ENCODE data around the gene TXNDC8.
A peak's percentile ranks its signal among the peaks of the same experiment; 100 is the strongest.

TXNDC8 gene

DNA sequence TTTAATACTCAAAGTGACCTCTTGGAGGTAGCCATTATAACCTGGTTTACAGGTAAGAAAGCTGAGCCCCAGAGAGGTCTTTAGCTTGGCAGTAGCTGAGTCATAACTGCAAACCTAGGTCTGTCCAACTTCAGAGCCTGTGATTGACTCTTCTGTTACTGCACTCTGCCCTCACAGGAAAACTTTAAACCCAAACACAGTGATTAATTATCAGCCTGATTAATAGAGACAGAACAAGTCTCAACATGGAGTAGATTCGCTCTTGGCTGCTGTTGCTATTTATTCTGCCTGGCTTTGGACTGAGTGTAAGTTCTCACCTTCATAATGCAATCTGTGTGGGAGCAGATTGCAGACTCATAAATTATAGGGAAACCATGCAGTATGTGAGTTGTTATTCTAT, 53.9 kb downstream of the TXNDC8 start:
- DNase-seq (ENCODE audit: insufficient read length, low spot score) (no peak), FAIRE-seq (no peak)

DNA sequence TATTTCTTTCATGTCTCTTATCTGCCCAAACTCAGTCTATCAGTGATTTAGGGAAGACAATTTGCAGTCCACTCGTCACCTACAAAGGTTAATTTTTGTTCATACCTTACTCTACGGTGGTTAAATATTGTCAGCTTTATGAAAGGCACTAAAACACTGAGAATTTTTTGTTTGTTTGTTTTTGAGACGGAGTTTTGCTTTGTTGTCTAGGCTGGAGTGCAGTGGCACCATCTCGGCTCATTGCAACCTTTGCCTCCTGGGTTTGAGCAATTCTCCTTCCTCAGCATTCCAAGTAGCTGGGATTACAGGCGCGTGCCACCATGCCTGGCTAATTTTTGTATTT, 55.0 kb downstream of the TXNDC8 start:
- no peak for DNase-seq (ENCODE audit: insufficient read length, low spot score)
- FAIRE-seq = no peak

DNA sequence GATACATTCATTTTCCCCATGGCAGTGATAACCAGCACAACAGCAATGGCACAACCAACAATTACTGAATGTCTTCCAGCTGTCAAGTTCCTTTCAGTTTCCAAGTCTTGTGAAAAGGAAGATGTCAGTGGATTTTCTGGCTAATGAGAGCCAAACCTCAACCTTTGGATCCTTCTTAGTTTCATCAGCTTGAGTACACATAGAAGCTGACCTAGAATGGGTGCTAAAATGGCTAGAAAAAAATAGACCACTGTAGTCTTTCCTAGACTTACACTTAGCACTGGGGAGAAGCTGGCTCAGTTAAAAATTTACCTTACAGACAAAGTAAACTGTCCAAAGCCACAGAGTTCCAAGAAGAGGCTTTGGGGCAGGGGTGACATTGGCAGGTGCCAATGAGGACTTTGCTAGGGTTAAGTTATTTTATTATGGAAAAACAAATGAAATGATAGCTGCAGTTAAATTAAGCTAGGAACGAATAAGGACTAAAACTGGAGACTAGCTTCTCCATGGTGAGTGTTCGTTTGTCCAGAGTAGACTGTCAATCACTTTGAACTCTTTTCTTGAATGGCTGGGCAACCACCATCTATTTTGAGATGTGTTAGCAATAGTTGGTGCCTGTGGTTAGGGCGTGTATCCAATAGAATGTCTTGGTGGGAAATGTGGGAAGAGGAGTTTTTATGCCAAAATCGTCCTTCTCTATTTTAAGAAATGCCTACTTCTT, 55.5 kb downstream of the TXNDC8 start:
- no peak for FAIRE-seq
- DNase-seq (ENCODE audit: insufficient read length, low spot score) = no peak

DNA sequence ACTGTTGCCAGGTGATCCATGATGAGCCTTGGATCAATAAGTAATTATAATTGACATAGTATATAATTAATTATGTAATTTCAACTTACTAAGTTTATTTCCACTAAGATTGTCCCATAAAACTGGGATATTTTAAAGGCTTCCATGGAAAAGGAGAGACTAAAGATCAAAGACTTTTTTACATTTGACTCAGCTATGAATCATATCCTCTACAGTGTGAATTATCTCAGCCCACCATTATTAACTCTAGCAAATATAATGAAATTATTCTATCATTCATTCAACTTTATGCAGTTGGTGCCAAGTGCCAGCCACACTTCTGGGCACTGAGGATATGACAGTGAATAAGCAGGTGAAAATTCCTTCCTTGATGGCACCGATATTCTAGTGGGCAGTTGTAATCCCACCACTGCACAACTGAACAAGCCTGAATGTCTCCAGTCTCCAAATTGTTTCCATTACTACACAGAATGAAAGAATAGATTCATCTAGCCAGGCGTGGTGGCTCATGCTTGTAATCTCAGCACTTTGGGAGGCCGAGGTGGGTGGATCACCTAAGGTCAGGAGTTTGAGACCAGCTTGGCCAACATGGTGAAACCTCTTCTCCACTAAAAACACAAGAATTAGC, 59.5 kb downstream of the TXNDC8 start:
- DNase-seq (ENCODE audit: insufficient read length, low spot score) (no peak), FAIRE-seq (no peak)

DNA sequence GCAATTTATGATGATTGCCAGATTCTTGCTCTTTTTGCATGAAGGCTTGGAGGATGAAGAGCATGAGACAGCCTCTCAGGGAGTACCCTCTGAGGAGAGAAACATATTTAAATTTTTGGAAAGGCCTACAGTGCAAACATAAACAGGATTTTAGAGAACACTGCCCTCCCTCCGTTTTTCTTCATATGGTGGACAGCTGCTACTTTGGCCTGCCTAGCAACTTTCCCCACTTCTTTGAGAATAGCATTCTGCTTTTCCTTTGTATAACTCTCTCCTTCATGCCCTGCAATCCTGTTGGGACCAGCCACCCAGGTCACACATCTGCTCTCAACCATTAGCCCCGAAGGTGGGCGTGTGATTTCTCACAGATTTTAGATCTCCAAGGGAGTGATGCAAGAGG, 60.9 kb downstream of the TXNDC8 start:
- DNase-seq (ENCODE audit: insufficient read length, low spot score) (no peak), FAIRE-seq (no peak)

DNA sequence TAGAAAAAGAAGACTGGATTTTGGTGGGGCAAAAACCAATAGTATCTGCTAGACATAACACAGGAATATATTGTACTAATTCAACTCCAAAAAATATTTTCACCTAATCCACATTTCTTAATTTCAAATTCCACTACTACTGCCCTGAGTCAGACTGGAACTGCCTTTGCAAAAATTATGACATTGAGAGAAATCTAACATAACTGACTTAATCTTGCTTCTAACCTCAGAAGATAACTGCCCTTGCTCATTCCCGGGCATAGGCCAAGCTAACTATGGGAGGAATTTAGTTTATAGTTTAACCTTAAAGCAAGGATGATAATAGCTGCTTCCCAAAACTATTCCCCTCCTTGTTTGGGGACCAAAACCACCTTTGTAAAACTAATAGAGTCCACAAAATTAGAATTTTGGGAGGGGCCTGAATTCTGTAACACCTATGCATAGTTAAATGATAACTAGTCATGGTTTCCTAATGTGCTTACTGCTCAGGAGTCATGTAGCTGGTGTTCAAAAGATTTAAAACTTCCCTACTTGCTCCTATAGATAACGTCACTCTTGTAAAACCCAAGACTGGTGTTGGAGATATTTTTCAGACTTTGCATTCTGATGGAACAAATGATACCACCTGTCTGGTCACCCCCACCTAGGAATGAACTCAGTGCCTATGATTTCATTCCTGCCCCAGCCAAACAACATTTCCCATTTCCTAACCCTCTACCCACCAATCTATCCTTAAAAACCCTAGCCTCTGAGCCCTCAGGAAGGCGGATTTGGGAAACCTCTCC, 67.3 kb downstream of the TXNDC8 start:
- DNase-seq (ENCODE audit: insufficient read length, low spot score) (no peak), FAIRE-seq (no peak)

DNA sequence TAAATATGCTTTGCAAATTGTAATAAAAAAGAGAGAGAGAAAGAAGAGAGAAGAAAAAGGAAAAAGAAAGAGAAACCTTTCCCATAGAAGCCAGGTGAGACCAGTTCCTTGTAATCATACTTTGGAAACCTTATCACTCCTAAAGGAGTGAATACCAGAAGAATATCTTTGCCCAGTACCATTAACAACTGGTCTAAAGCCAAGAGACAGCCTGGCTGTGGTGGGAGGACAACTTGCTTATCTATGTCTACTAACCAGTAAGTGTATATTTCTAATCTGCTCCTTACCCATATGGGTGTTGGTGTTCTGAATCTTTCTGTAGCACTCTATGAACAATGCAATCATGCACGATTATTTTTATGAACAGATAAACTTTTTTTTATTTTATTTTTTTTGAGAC, 70.9 kb downstream of the TXNDC8 start:
- DNase-seq (ENCODE audit: insufficient read length, low spot score) (no peak), FAIRE-seq (no peak)

DNA sequence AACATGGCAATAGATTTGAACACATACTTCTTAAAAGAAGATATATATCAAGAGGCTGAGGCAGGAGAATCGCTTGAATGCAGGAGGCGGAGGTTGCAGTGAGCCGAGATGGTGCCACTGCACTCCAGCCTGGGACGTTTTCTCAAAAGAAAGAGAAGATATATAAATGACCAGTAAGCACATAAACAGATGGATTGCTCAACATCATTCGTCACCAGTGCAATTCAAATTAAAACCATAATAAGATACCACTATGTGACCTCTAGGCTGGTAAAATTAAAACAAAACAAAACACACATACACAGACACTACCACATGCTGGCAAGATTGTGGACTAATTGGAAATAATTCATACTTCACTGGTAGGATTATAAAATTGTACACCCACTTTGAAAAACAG, 76.0 kb downstream of the TXNDC8 start:
- DNase-seq (ENCODE audit: insufficient read length, low spot score) (no peak), FAIRE-seq (no peak)

DNA sequence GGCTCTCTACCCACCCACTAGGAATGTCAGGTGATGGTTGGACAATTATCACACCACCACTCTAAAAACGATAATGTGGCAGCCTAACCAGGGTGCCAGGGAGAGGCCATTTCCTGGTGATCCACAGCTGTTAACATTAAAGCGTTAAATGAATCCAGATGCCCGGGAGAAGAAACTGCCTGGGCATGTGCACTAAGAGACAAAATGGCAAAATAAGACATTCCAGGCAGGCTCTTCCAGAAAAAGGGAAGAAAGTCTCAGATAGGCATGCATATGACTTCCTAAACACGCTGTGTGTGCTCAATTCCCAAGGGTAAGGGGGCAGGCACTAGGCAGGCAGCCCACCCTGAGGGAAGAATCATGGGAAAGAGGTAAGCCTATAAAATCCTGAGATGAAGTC, 76.8 kb downstream of the TXNDC8 start:
- DNase-seq (ENCODE audit: insufficient read length, low spot score) (no peak), FAIRE-seq (no peak)

DNA sequence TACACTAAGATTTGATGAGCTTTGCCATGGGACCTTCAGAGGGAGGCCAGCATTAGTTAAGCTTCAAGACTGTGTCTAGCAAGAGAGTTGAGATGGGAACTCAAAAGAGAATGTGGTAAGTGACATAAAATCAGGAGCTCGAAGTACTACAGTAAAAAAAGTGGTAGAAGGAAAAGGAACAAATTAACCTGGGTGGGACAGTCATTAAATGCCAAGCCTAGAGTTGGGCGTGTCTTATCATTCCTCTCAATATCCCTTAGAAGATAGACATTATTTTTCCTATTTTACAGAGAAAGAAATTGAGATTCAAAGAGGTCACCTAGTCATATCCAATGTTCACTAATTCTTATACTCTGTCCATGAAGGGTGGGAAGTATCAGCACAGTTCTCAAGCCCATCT, 78.1 kb downstream of the TXNDC8 start:
- DNase-seq (ENCODE audit: insufficient read length, low spot score) = no peak
- FAIRE-seq = no peak

DNA sequence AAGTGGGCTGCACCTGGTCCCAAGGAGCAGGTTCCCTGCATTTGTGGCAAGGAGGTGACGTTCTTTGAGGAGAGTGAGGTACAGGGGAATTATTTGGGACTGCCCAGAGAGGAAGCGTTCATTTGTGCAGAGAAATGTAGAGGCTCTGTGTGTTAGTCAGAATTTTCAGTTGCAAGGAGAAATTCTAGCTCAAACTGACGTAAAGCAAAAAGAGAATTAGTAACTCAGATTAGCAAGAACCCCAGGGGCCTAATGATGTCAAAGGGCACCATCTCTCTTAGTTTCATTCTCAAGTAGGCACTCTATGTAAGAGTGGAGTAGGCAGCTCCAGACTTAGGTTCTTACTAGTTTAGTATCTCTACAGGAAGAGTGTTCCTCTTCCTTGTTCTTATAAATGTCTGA, 79.0 kb downstream of the TXNDC8 start:
- DNase-seq (ENCODE audit: insufficient read length, low spot score) = no peak
- no peak for FAIRE-seq

DNA sequence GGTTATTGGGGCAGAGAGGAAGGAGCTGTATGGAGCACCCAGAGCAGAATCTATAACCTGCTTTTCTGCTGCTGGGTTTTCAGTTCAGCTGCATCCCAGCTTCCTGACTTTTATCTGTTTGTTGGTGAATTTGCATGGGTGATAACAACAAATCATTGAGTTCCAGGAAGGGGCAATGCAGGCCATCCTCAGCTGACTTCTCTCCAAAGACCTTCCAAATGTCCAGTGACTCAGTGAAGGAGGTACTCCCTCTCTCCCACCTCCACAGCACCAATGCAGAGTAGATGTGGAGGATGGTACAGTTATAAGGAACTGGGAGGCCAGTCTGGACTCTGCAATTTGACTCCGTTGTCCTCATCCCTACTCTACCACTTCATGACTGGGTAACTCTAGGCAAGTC, 79.7 kb downstream of the TXNDC8 start:
- no peak for DNase-seq (ENCODE audit: insufficient read length, low spot score)
- no peak for FAIRE-seq

DNA sequence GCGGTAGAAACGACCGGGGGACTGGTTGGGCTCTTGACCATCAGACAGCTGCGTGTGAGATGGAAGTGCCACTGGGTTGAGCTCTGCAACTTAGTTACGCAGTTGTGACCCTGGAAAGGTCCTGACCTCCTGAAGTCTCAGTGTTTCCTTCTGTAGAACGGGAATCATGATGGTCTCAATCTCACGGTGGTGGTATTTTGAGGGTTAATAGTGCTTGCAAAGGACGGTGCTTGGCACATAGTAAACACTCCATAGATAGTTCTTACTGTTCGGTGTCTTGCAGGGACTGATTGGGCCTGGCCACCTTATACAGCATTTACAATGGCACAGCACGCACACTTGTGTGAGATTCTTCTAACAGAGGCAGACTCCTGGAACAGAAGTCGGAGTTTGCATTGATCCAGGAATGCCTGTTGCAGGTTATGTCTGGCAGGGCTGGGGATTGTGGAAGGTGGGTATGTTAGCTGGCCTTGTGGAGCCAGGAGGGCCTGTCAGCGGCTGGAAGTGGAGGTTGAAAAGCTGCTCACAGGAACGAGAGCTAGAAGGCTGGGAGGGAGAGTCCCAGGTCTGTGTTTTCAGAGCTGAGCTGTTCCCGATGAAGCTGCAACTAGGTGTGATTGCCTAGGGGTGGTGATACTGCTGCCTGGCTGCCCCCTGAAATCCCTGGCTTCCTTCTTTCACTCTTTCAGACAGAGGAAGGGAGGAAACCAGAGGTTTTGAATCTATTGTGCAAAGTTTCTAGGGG, 80.4 kb downstream of the TXNDC8 start:
- FAIRE-seq (peak; percentile 84), DNase-seq (ENCODE audit: insufficient read length, low spot score) (no peak)

DNA sequence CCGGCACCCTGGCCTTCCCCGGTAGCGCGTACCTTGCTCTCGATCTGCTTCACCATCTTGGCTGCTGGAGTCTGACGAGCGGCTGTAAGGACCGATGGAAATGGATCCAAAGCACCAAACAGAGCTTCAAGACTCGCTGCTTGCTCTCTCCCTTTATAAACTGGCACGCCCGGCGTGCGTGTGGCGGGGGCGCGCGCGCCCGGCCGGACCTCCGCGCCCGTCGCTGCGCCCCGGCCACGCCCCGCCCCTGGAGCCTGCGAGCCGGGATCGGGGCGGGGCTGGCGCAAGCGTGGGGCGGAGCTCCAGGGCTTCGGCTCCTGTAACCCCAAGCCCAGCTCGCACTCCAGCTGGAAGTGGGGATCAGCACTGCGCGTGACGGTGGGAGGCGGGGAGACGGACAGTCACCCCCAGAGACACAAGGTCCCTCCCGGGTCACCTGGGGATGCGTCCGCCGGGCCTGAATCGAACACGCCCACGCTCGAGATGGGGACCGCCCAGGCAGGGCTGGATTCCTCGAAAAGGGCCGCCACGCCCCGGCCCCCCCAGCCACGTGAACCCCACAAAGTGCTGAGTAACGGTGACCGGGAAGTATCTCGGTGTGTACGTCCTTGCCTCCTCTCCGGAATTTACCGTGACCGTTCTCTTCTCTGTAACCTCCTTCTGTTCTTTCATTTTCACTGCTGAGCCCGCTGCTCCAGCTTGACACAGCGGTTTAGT, 81.1 kb downstream of the TXNDC8 start, which contains the start of gene TXN:
TSS of gene TXN (minus strand) at position 128 of the 717 bp plus-strand sequence. CDS start at position 56, 72 bp downstream.
- DNase-seq (ENCODE audit: insufficient read length, low spot score) (peak; percentile 67), FAIRE-seq (peak; percentile 4)

DNA sequence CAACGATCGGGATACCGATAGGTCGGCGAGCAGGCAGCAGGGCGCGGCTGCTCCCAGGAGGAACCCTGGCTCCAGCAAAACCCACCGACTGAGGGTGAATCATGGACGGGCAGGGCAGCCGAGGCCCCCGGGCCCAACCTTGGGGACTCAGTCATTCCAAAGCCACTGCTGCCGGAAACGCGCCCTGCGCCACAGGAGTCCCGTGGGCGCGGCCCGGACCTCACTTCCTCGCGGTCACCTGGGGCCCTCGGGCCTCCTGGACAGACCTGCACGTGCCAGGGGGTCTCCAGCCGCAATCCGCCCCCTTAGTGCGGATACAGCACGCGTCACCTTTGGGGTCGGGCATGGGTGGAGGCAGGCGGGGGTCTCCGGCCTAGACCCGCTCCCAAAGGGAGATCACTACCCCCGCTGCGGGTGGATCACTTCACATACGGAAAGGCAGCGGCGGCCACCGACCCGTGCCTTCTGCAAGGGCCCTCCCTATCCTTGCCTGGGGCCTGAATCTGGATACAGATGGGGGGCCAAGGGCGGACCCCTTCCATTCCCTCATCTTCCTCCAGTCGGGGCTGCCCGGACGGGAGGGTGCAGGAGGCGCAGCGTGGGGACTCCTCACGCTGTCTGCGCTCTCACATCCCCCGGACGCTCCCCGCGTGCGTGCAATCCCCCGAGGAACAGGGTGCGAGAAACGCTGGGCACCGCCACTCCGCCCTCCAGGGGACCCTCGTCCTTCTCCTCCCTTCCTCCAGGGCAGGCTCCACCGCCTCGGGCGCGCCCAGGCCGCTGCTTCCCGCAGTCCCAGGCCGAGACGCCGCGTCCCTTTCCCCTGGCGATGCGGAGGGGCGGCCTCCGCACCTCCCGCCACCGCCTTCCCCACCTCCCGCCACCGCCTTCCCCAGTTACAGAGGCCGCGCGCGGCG, 81.9 kb downstream of the TXNDC8 start:
- FAIRE-seq = no peak
- DNase-seq (ENCODE audit: insufficient read length, low spot score) = no peak

DNA sequence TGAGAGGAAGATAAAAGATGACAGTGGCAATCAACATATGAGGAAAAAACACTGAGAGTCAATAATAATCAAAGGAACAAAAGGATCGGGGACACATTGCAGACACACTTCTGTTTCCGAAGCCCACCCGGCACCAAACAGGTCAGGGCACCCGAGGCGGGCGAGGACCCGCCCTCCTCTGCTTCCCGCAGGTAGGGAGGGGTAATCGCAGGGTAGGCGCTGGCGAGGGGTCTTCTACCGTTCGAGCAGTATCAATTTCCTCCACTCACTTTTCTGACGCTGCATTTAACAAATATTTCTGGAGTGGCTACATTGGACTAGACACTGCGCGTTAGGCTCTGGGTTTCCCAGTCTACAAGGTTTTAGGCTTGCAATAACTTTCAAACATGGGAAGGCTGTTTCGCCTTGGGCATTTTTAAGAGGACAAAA, 82.6 kb downstream of the TXNDC8 start:
- FAIRE-seq (no peak), DNase-seq (ENCODE audit: insufficient read length, low spot score) (no peak)

DNA sequence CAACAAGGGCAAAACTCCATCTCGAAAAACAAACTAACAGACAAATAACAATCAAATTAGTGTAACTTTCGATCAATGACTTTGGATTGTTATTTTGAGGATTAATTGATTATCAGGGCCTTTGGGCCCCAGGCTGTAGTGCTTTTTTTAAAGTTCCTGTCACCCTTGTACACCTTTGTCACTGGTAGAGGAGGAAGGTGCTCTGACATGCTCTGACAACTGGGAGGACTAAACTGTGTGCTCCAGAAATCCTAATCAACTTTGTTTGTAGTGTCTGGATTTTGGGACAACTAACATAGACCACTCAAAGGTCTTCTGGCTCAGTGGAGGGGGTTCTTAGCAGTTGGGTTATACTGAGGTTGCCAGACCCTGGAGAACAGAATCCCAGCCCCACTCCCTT, 83.2 kb downstream of the TXNDC8 start:
- DNase-seq (ENCODE audit: insufficient read length, low spot score) (no peak), FAIRE-seq (no peak)

Data from GM19239 (cell line).